ENCODE results near the gene DDI2. TPM values are rescaled to one million over a fixed set of nuclear protein-coding genes. Genes with fewer than 3 reads are reported as not detected.

DDI2 gene
- total and polyA plus RNA-seq, 9 of the 15 experiments (the other 6 are each of a cell fraction or from before 2014, with no cell fraction given): 6.5 to 48.4 (median 21.2) TPM

GRCh38 chr1:15603050-15603965 lies 13.9 kb upstream of the DDI2 start:
- ATAC-seq: peak; percentile 88
- no TSS peak for BruUV-seq (replicated peaks)
- WGBS (ENCODE audit: insufficient coverage, low coverage, missing lambda C conversion rate): 50% methylated on average over 49 of the region's 56 CpGs
- Histone ChIP-seq H3K9me3 (replicated peaks; ENCODE audit: control insufficient read depth, insufficient read depth, low read depth, low read length) (no peaks in the 10 kb centered on the region), H3K9me1 (ENCODE audit: control insufficient read depth, insufficient read depth, low read length) (no peaks in the 10 kb centered on the region), H3K9ac (ENCODE audit: insufficient read depth in 1 of 2, low read depth in 2 of 2, low read length in 2 of 2) (peak overlapping the region; percentile 7 to 87; a peak in 2 of 4 replicates), H3K4me1 (replicated peaks in 1 of 2; ENCODE audit: control insufficient read depth in 2 of 2, insufficient read depth in 2 of 2, low read length in 2 of 2) (peaks cover 0 to 20% of the 10 kb centered on the region in 2 experiments; a peak in 3 of 5 replicates), H3K79me2 (ENCODE audit: control insufficient read depth, insufficient read depth, low read length) (no peaks in the 10 kb centered on the region), H3K4me2 (ENCODE audit: insufficient read depth, low read length) (peak overlapping the region; percentile 76), H3K4me3 (peak overlapping the region; percentile 32), H3K27me3 (ENCODE audit: control insufficient read depth in 2 of 2, insufficient read depth in 2 of 2, low read length in 2 of 2) (no peaks in the 10 kb centered on the region), H4K20me1 (replicated peaks; ENCODE audit: control insufficient read depth, insufficient read depth, low read length) (no peaks in the 10 kb centered on the region), H3K27ac (ENCODE audit: extremely low read depth, low read depth, low read length) (no peak overlapping the region; the same call in 2 of the 3 replicates), H2AFZ (ENCODE audit: low read depth, low read length) (peak overlapping the region; percentile 83), H3K36me3 (ENCODE audit: control insufficient read depth, insufficient read depth, low read length) (no peaks in the 10 kb centered on the region)
- intact Hi-C loops (cut with micrococcal nuclease): no loop called here
- POLR2A ChIA-PET: interaction anchor here (0.6 to 1.6 kb wide), 5 partner anchors 9 to 450 kb away, joined by 3 to 5 read pairs (median 3); no protein-coding TSS in a partner anchor
- peak; percentile 81 to 88 (median 84) for DNase-seq (ENCODE audit: extremely low read depth in 1 of 4, low spot score in 3 of 4)
- CTCF ChIA-PET (ENCODE audit: low intra/inter-chr PET ratio): no interaction called here
- in situ Hi-C loops (cut with MboI): no loop called here
- peak; percentile 80 for FAIRE-seq
- peak; percentile 34 for TF ChIP-seq CREM (IDR thresholded peaks at IDR 0.05; ENCODE audit: low read depth)
- no peak for TF ChIP-seq CREB1 (IDR thresholded peaks at IDR 0.05)
- TF ChIP-seq CREB1 (CRISPR knock-in tag; IDR thresholded peaks at IDR 0.05): 0 out of 2 replicates have a peak, but pooled peaks have one; percentile 22
- TF ChIP-seq FOXM1 (IDR thresholded peaks at IDR 0.05; ENCODE audit: low read depth): no peak
- no peak for TF ChIP-seq FOXM1 (CRISPR knock-in tag; IDR thresholded peaks at IDR 0.05; ENCODE audit: low read depth)
- TF ChIP-seq CBFA2T2 (conservative IDR thresholded peaks at IDR 0.05): peak; percentile 84
- peak; percentile 99 for TF ChIP-seq USF1 (CRISPR knock-in tag; IDR thresholded peaks at IDR 0.05)
- 0 out of 2 replicates have a peak, but pooled peaks have one; percentile 18 for TF ChIP-seq LCOR (CRISPR knock-in tag; IDR thresholded peaks at IDR 0.05)
- peak; percentile 24 to 34; a peak in 1 of 4 replicates for TF ChIP-seq MNT (conservative IDR thresholded peaks at IDR 0.05)
- no peak for TF ChIP-seq PML (IDR thresholded peaks at IDR 0.05; ENCODE audit: low read length)
- no peak for TF ChIP-seq ARNT (IDR thresholded peaks at IDR 0.05)
- TF ChIP-seq ZC3H8 (IDR thresholded peaks at IDR 0.05): no peak
- no peak for TF ChIP-seq NR2C2 (CRISPR knock-in tag; IDR thresholded peaks at IDR 0.05)
- 0 out of 2 replicates have a peak, but pooled peaks have one; percentile 18 for TF ChIP-seq NR2C2 (tag; IDR thresholded peaks at IDR 0.05)
- TF ChIP-seq PURB (CRISPR knock-in tag; IDR thresholded peaks at IDR 0.05; ENCODE audit: low read depth): no peak
- TF ChIP-seq ZFX (CRISPR knock-in tag; IDR thresholded peaks at IDR 0.05): peak; percentile 61
- TF ChIP-seq ADNP (tag; IDR thresholded peaks at IDR 0.05): no peak
- no peak for TF ChIP-seq TCF3 (CRISPR knock-in tag; IDR thresholded peaks at IDR 0.05)
